Mesenchymal stem cell (in vitro differentiated cells and primary cell): Measurements from ENCODE around the gene KDM4C.

Experiments used
- DNase-seq: peaks from one replicate; pipeline ENCODE4 v3.0.0-alpha.2; 2013
- H2AFZ ChIP-seq: one replicate; pipeline ENCODE4 v1.6.1; 2013; ENCODE audit warnings: low read depth, mild to moderate bottlenecking, control low read depth, inconsistent platforms, low read length, moderate library complexity
- H2AK5ac ChIP-seq: 2 replicates; pipeline ENCODE4 v1.6.1; 2013; ENCODE audit warnings: low read length, moderate library complexity, mild to moderate bottlenecking, inconsistent platforms; ENCODE audit not compliant: severe bottlenecking
- H2BK120ac ChIP-seq: one replicate; pipeline ENCODE4 v1.6.1; 2013; ENCODE audit warnings: low read depth, mild to moderate bottlenecking, inconsistent platforms, low read length, moderate library complexity
- H2BK12ac ChIP-seq, 2 experiments: one replicate each; pipeline ENCODE4 v1.6.1; 2013; ENCODE audit warnings: inconsistent platforms in 2 of 2, low read length in 2 of 2, mild to moderate bottlenecking in 2 of 2, moderate library complexity in 2 of 2, control low read depth in 1 of 2
- H2BK15ac ChIP-seq: one replicate; pipeline ENCODE4 v1.6.1; 2013; ENCODE audit warnings: mild to moderate bottlenecking, low read depth, inconsistent platforms; ENCODE audit not compliant: poor library complexity, severe bottlenecking
- H2BK5ac ChIP-seq: 2 replicates; pipeline ENCODE4 v1.6.1; 2013; ENCODE audit warnings: low read depth, mild to moderate bottlenecking, low read length, control low read depth, inconsistent platforms; ENCODE audit not compliant: poor library complexity, severe bottlenecking
- H3K14ac ChIP-seq, 2 experiments: one replicate each; pipeline ENCODE4 v1.6.1; 2013; ENCODE audit warnings: inconsistent platforms in 2 of 2, low read length in 2 of 2, control low read depth in 1 of 2, mild to moderate bottlenecking in 1 of 2, moderate library complexity in 1 of 2
- H3K18ac ChIP-seq, 2 experiments: one replicate each; pipeline ENCODE4 v1.6.1; 2013; ENCODE audit warnings: inconsistent platforms in 2 of 2, low read length in 2 of 2, control low read depth in 1 of 2, low read depth in 1 of 2, mild to moderate bottlenecking in 1 of 2
- H3K23ac ChIP-seq, 2 experiments: one replicate each; pipeline ENCODE4 v1.6.1; 2013; ENCODE audit warnings: inconsistent platforms in 2 of 2, low read length in 2 of 2, mild to moderate bottlenecking in 2 of 2, moderate library complexity in 2 of 2, control low read depth in 1 of 2
- H3K27ac ChIP-seq: 2 replicates; pipeline ENCODE4 v1.5.1; 2013; ENCODE audit warnings: mild to moderate bottlenecking, moderate library complexity, low read length, control low read depth, inconsistent platforms; ENCODE audit not compliant: poor library complexity, severe bottlenecking
- H3K27me3 ChIP-seq, 2 experiments: 2 replicates each; pipeline versions ENCODE4 v1.6.1 to v1.7.0; 2013; ENCODE audit warnings: low read length in 2 of 2, mild to moderate bottlenecking in 2 of 2, moderate library complexity in 2 of 2, control low read depth in 1 of 2, inconsistent platforms in 1 of 2; ENCODE audit not compliant: control insufficient read depth in 1 of 2, insufficient read depth in 1 of 2
- H3K36me3 ChIP-seq, 2 experiments: 2 replicates each; pipeline versions ENCODE4 v1.6.1 to v1.7.0; 2013; ENCODE audit warnings: low read length in 2 of 2, control low read depth in 1 of 2, inconsistent platforms in 1 of 2, low read depth in 1 of 2, mild to moderate bottlenecking in 1 of 2; ENCODE audit not compliant: insufficient read depth in 2 of 2, control insufficient read depth in 1 of 2
- H3K4ac ChIP-seq, 2 experiments: one replicate each; pipeline ENCODE4 v1.6.1; 2013; ENCODE audit warnings: inconsistent platforms in 2 of 2, low read length in 2 of 2, mild to moderate bottlenecking in 2 of 2, moderate library complexity in 2 of 2, control low read depth in 1 of 2, low read depth in 1 of 2
- H3K4me1 ChIP-seq: 2 replicates; pipeline ENCODE4 v1.6.1; 2013; ENCODE audit warnings: low read depth, low read length, control low read depth; ENCODE audit not compliant: control insufficient read depth, insufficient read depth
- H3K4me2 ChIP-seq: 2 replicates; pipeline ENCODE4 v1.6.1; 2013; ENCODE audit warnings: low read length, mild to moderate bottlenecking, inconsistent platforms; ENCODE audit not compliant: poor library complexity, severe bottlenecking
- H3K4me3 ChIP-seq, 2 experiments: 2 replicates each; pipeline versions ENCODE4 v1.5.1 to v1.7.0; 2013; ENCODE audit warnings: low read length in 2 of 2, mild to moderate bottlenecking in 2 of 2, control low read depth in 1 of 2, low read depth in 1 of 2; ENCODE audit not compliant: insufficient read depth in 1 of 2
- H3K79me1 ChIP-seq: replicated peaks from 2 replicates; pipeline ENCODE4 v1.6.1; 2013; ENCODE audit warnings: mild to moderate bottlenecking, control low read depth, low read length, inconsistent platforms; ENCODE audit not compliant: poor library complexity, severe bottlenecking
- H3K9ac ChIP-seq: 2 replicates; pipeline ENCODE4 v1.7.0; 2013; ENCODE audit warnings: mild to moderate bottlenecking, low read length, moderate library complexity
- H3K9me3 ChIP-seq: 2 replicates; pipeline ENCODE4 v1.7.0; 2013; ENCODE audit warnings: mild to moderate bottlenecking, low read length; ENCODE audit not compliant: control insufficient read depth
- H4K8ac ChIP-seq: one replicate; pipeline ENCODE4 v1.6.1; 2013; ENCODE audit warnings: inconsistent platforms, mild to moderate bottlenecking, low read length, moderate library complexity
- H4K91ac ChIP-seq: one replicate; pipeline ENCODE4 v1.6.1; 2013; ENCODE audit warnings: mild to moderate bottlenecking, low read length, inconsistent platforms
- WGBS: methylation state at CpG from one replicate; pipeline ENCODE4 v1.1.7; 2013; ENCODE audit warnings: mixed read lengths; 5-methylcytosine and 5-hydroxymethylcytosine counted together

KDM4C gene

GRCh38 chr9:6900440-6900883 is 142.7 kb downstream of the KDM4C start:
- Histone ChIP-seq H3K4me1 (peaks cover 3% of the 10 kb centered on the region), H3K4ac (no peak overlapping the region), H2BK120ac (no peak overlapping the region), H3K4me3 (no peak overlapping the region), H3K18ac (no peak overlapping the region), H2BK5ac (no peak overlapping the region), H3K23ac (no peak overlapping the region), H3K4me2 (no peak overlapping the region), H3K79me1 (peaks cover 7% of the 10 kb centered on the region), H3K27ac (no peak overlapping the region), H4K8ac (no peak overlapping the region), H3K27me3 (no peaks in the 10 kb centered on the region), H2BK12ac (no peak overlapping the region), H3K9me3 (no peaks in the 10 kb centered on the region), H3K9ac (no peak overlapping the region), H2AK5ac (no peak overlapping the region), H3K36me3 (peaks cover 0 to 3% of the 10 kb centered on the region in 2 experiments), H2AFZ (no peak overlapping the region), H4K91ac (no peak overlapping the region), H2BK15ac (no peak overlapping the region), H3K14ac (no peak overlapping the region)
- no peak for DNase-seq
- WGBS: 99% methylated on average over 7 of the region's 7 CpGs

- Histone ChIP-seq H3K9ac (no peak overlapping the region), H3K79me1 (peaks cover 8% of the 10 kb centered on the region), H2BK120ac (no peak overlapping the region), H3K9me3 (no peaks in the 10 kb centered on the region), H4K91ac (no peak overlapping the region), H2BK5ac (no peak overlapping the region), H2BK15ac (no peak overlapping the region), H2AFZ (no peak overlapping the region), H3K4me2 (no peak overlapping the region), H3K23ac (no peak overlapping the region), H3K36me3 (peaks cover 0 to 3% of the 10 kb centered on the region in 2 experiments), H2AK5ac (no peak overlapping the region), H2BK12ac (no peak overlapping the region), H4K8ac (no peak overlapping the region), H3K27me3 (no peaks in the 10 kb centered on the region), H3K14ac (no peak overlapping the region), H3K4me1 (peaks cover 3% of the 10 kb centered on the region), H3K18ac (no peak overlapping the region), H3K4ac (no peak overlapping the region), H3K27ac (no peak overlapping the region), H3K4me3 (no peak overlapping the region)
- no peak for DNase-seq
- 100% methylated on average over 1 of the region's 2 CpGs for WGBS
These were observed 143.4 kb downstream of the KDM4C start for GRCh38 chr9:6901180-6901579.

- H3K4me3 ChIP-seq: no peak overlapping the region
- 80% methylated on average over 3 of the region's 5 CpGs for WGBS
These were observed 144.7 kb downstream of the KDM4C start for GRCh38 chr9:6902423-6902822.

GRCh38 chr9:6904371-6904770 is 146.6 kb downstream of the KDM4C start:
- no peak overlapping the region for H3K4me3 ChIP-seq
- H3K27me3 ChIP-seq: no peaks in the 10 kb centered on the region
- no peak overlapping the region for H3K14ac ChIP-seq
- no peak overlapping the region for H3K9ac ChIP-seq
- H3K27ac ChIP-seq: no peak overlapping the region
- H3K4me2 ChIP-seq: no peak overlapping the region
- no peak overlapping the region for H3K23ac ChIP-seq
- DNase-seq: no peak
- no peak overlapping the region for H2BK12ac ChIP-seq
- H2BK15ac ChIP-seq: no peak overlapping the region
- H3K79me1 ChIP-seq: peaks cover 9% of the 10 kb centered on the region
- no peak overlapping the region for H2BK5ac ChIP-seq
- no peak overlapping the region for H2AK5ac ChIP-seq
- no peak overlapping the region for H3K18ac ChIP-seq
- no peak overlapping the region for H2AFZ ChIP-seq
- no peak overlapping the region for H4K8ac ChIP-seq
- H3K36me3 ChIP-seq: peaks cover 0 to 3% of the 10 kb centered on the region in 2 experiments
- H3K4me1 ChIP-seq: peaks cover 6% of the 10 kb centered on the region
- H3K9me3 ChIP-seq: no peaks in the 10 kb centered on the region
- no peak overlapping the region for H3K4ac ChIP-seq
- 95% methylated on average over 2 of the region's 2 CpGs for WGBS
- no peak overlapping the region for H2BK120ac ChIP-seq
- no peak overlapping the region for H4K91ac ChIP-seq

More at GRCh38 chr9:6902423-6902822, 144.7 kb downstream of the KDM4C start:
- Histone ChIP-seq H4K8ac (no peak overlapping the region), H3K27ac (no peak overlapping the region), H2BK120ac (no peak overlapping the region), H3K23ac (no peak overlapping the region), H3K9ac (no peak overlapping the region), H3K4me1 (peaks cover 3% of the 10 kb centered on the region), H3K36me3 (peaks cover 0 to 3% of the 10 kb centered on the region in 2 experiments), H2AFZ (no peak overlapping the region), H3K18ac (no peak overlapping the region), H2BK12ac (no peak overlapping the region), H4K91ac (no peak overlapping the region), H2BK5ac (no peak overlapping the region), H2AK5ac (no peak overlapping the region), H3K79me1 (peaks cover 7% of the 10 kb centered on the region), H3K14ac (no peak overlapping the region), H2BK15ac (no peak overlapping the region), H3K4me2 (no peak overlapping the region), H3K9me3 (no peaks in the 10 kb centered on the region), H3K27me3 (no peaks in the 10 kb centered on the region), H3K4ac (no peak overlapping the region)
- DNase-seq: no peak
